HepG2 (cell line): Measurements from ENCODE around the gene VAMP8. TPM values are rescaled to one million over a fixed set of nuclear protein-coding genes. Genes with fewer than 3 reads are reported as not detected.

ENCODE experiments used
- AHDC1 ChIP-seq: sonication (generic); formaldehyde crosslinking; IDR thresholded peaks from 2 replicates; pipeline ENCODE4 v1.5.1; 2020; ENCODE audit warnings: mild to moderate bottlenecking, missing genetic modification reagents, borderline replicate concordance
- ATF6 ChIP-seq: sonication (generic); formaldehyde crosslinking; conservative IDR thresholded peaks from 2 replicates; pipeline ENCODE4 v1.4.0; 2020; ENCODE audit warnings: missing genetic modification reagents
- CEBPB ChIP-seq: IDR thresholded peaks from 2 replicates; pipeline ENCODE4 v1.6.1; 2011; ENCODE audit warnings: low read depth, low read length, improper control_type of control experiment, borderline replicate concordance
- MIXL1 ChIP-seq: IDR thresholded peaks from 2 replicates; pipeline ENCODE4 v1.6.1; 2016
- MLX ChIP-seq: IDR thresholded peaks from 2 replicates; pipeline ENCODE4 v1.6.1; 2016
- NFKB2 ChIP-seq: sonication (generic); formaldehyde crosslinking; IDR thresholded peaks from 2 replicates; pipeline ENCODE4 v1.4.0; 2020; ENCODE audit warnings: missing genetic modification reagents, borderline replicate concordance
- PAX8 ChIP-seq: sonication (generic); formaldehyde crosslinking; IDR thresholded peaks from 2 replicates; pipeline ENCODE4 v1.8.0; 2022; ENCODE audit warnings: mild to moderate bottlenecking, missing genetic modification reagents, borderline replicate concordance
- RFX3 ChIP-seq: IDR thresholded peaks from 2 replicates; pipeline ENCODE4 v1.6.1; 2016; ENCODE audit warnings: missing biosample characterization, missing genetic modification reagents
- SALL1 ChIP-seq: sonication (generic); formaldehyde crosslinking; IDR thresholded peaks from 2 replicates; pipeline ENCODE4 v1.8.0; 2022; ENCODE audit warnings: mild to moderate bottlenecking, missing genetic modification reagents
- SIN3B ChIP-seq: fragments of 150-350 bp; IDR thresholded peaks from 2 replicates; pipeline ENCODE4 v1.6.1; 2014; ENCODE audit warnings: low read length
- UBTF ChIP-seq: sonication (generic); formaldehyde crosslinking; IDR thresholded peaks from 2 replicates; pipeline ENCODE4 v1.4.0; 2020; ENCODE audit warnings: mild to moderate bottlenecking, missing genetic modification reagents
- ZBTB4 ChIP-seq: sonication (generic); formaldehyde crosslinking; IDR thresholded peaks from 2 replicates; pipeline ENCODE4 v1.4.0; 2020; ENCODE audit warnings: missing genetic modification reagents, mild to moderate bottlenecking, borderline replicate concordance
- ZBTB42 ChIP-seq: sonication (generic); formaldehyde crosslinking; IDR thresholded peaks from 2 replicates; pipeline ENCODE4 v1.5.0; 2020; ENCODE audit warnings: mild to moderate bottlenecking, missing genetic modification reagents
- ZNF749 ChIP-seq: sonication (generic); formaldehyde crosslinking; IDR thresholded peaks from 2 replicates; pipeline ENCODE4 v1.8.0; 2022; ENCODE audit warnings: mild to moderate bottlenecking, missing genetic modification reagents, moderate library complexity, borderline replicate concordance
- ZNF850 ChIP-seq: sonication (generic); formaldehyde crosslinking; conservative IDR thresholded peaks from 2 replicates; pipeline ENCODE4 v1.9.0; 2021; ENCODE audit warnings: mild to moderate bottlenecking, missing genetic modification reagents
- polyA plus RNA-seq, 8 experiments: library from polyadenylated mRNA; depleted of rRNA in 3 of 8; stranded (reverse) in 7 of 8; unstranded in 1 of 8; fragments of >200 nt; fragmentation: Illumina TruSeq in 4 of 8; extraction: Trizol in 4 of 8; gene quantifications; 2 replicates each; pipeline versions ENCODE4 v1.2.1 to v1.2.3, GENCODE V29; 2011 to 2016; ENCODE audit warnings: low read depth in 4 of 8, missing spikeins in 1 of 8, mixed read lengths in 1 of 8; ENCODE audit not compliant: insufficient read depth in 1 of 8
- total RNA-seq, 5 experiments: library from RNA; depleted of rRNA; stranded (reverse); fragments of >200 nt; fragmentation: Illumina TruSeq; extraction: Trizol; gene quantifications; 2 replicates each; pipeline ENCODE4 v1.2.3, GENCODE V29; 2016; ENCODE audit warnings: low read depth in 1 of 5

Gene VAMP8
- total and polyA plus RNA-seq, 2 of the 13 experiments (the other 11 are each of a cell fraction or from before 2014, with no cell fraction given), result 83.3 to 157 TPM

- TF ChIP-seq UBTF (CRISPR knock-in tag) (0 out of 2 replicates have a peak, but pooled peaks have one; percentile 16), ATF6 (CRISPR knock-in tag) (no peak), ZNF749 (CRISPR knock-in tag) (no peak), MLX (no peak), MIXL1 (CRISPR knock-in tag) (no peak), ZBTB4 (CRISPR knock-in tag) (peak; percentile 59; the same call in 1 of the 2 replicates), RFX3 (CRISPR knock-in tag) (no peak), ZNF850 (CRISPR knock-in tag) (0 out of 2 replicates have a peak, but pooled peaks have one; percentile 32), CEBPB (no peak), NFKB2 (CRISPR knock-in tag) (no peak), SALL1 (CRISPR knock-in tag) (peak; percentile 45; the same call in 1 of the 2 replicates), SIN3B (no peak), AHDC1 (CRISPR knock-in tag) (0 out of 2 replicates have a peak, but pooled peaks have one; percentile 20), ZBTB42 (CRISPR knock-in tag) (no peak), PAX8 (CRISPR knock-in tag) (no peak)
Measured at GRCh38 chr2:85575739-85576138, 1.6 kb upstream of the VAMP8 start (continued).
